ENCODE results near the gene PODN. TPM values are rescaled to one million over a fixed set of nuclear protein-coding genes. Genes with fewer than 3 reads are reported as not detected.

The PODN gene, protein sequence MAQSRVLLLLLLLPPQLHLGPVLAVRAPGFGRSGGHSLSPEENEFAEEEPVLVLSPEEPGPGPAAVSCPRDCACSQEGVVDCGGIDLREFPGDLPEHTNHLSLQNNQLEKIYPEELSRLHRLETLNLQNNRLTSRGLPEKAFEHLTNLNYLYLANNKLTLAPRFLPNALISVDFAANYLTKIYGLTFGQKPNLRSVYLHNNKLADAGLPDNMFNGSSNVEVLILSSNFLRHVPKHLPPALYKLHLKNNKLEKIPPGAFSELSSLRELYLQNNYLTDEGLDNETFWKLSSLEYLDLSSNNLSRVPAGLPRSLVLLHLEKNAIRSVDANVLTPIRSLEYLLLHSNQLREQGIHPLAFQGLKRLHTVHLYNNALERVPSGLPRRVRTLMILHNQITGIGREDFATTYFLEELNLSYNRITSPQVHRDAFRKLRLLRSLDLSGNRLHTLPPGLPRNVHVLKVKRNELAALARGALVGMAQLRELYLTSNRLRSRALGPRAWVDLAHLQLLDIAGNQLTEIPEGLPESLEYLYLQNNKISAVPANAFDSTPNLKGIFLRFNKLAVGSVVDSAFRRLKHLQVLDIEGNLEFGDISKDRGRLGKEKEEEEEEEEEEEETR
- 0.10 TPM in 1 of 2 replicates, not detected in the other for total RNA-seq (2014; rRNA removed; shearing (Covaris generic))

- no peak for DNase-seq (ENCODE audit: low spot score)
These were observed at the start of gene PODN for GRCh38 chr1:53061859-53062707. TSS of gene PODN (plus strand) at chr1:53062213. CDS start at chr1:53069856, 7,643 bp downstream.

DNA sequence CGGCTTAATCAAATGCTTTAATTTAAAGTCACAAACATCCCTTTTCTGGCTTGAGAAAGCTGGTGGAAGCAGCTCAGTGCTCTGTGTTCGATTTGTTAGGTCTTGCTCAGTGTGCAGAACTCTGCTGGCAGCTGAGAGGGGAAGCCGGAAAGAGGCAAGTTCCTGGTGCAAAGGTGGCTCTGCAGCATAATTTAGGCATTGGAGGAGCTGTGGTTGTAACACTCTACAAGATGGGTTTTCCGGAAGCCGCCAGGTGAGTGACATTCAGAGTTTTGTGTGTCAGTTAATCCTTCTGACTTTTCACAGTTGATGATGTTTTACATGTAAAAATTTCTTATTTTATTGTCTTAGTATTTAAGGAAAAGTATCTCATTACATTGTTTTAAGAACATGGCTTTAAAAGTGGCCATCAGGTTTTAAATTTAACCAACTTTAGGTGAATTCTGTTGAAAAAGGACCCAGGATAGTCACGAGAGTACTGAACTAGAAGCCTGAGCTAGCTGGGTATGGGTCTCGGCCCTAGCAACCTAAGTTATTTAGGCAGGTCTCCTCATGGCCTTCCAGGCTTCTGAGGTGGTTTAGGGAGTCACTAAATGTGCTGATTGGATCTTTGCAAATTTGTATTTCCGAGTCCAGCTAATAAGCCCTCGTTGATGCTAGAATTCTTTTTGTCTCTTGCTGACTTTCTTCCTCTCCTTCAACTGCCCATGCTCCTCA is 47.1 kb upstream of the PODN start:
- DNase-seq (ENCODE audit: low spot score) = peak; percentile 86

DNA sequence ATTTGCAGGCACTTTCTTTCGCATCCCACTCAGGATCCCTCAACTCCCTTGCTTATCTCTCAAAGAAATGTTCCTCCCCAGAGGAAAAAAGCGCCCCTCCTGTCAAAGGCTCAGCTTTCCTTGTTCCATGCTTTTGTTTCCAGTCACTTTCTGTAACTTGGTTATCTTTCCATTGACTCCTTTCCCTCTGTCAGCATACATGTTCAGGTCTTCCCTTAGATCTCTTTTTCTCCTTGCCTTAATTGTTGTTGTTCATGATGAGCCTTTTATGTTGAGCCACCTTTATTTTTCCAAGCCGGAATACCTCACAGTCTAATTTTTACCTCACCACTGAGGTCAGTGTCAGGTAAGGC is 46.5 kb upstream of the PODN start:
- no peak for DNase-seq (ENCODE audit: low spot score)

GRCh38 chr1:53016705-53017104 is 45.3 kb upstream of the PODN start:
- DNase-seq (ENCODE audit: low spot score) = no peak

GRCh38 chr1:53020588-53020987 is 41.4 kb upstream of the PODN start:
- no peak for DNase-seq (ENCODE audit: low spot score)

DNA sequence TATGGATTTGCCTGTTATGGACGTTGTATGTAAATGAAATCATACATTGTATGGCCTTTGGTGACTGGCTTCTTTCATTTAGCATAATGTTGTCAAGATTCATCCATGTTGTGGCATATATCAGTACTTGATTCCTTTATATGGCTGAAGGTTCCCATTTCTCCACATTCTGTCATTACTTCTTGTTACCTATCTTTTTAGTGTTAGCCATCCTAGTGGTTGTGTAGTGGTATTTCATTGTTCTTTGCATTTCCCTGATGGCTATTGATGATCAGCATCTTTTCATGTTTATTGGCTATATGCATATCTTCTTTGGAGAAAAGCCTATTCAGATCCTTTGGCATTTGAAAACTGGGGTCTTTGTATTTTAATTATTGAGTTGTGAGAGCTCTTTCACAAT is 39.8 kb upstream of the PODN start:
- no peak for DNase-seq (ENCODE audit: low spot score)

DNA sequence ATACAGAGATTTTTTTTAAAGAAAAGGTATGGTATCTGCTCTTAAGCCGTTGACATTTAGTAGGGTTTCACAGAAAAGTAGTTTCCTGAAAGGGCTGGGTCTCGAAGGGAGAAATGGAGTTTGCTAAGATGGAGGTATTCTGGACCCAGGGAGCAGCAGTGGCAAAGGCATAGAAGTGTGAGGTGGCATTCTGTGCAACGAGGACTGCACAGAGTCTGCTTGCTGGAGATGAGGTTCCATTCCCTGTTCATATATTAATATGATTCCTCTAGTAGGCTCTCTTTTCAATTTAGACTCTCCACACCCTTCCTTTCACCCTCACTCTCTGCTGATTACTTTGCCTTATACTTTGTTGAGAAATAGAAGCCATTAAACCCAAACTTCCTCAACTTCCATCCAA is 38.5 kb upstream of the PODN start:
- DNase-seq (ENCODE audit: low spot score) = no peak

- DNase-seq (ENCODE audit: low spot score) = no peak
These were observed 37.9 kb upstream of the PODN start for GRCh38 chr1:53024117-53024516.

- DNase-seq (ENCODE audit: low spot score) = peak; percentile 31
These were observed 36.8 kb upstream of the PODN start for GRCh38 chr1:53025034-53025768.

GRCh38 chr1:53025769-53026112 is 36.3 kb upstream of the PODN start:
- no peak for DNase-seq (ENCODE audit: low spot score)

GRCh38 chr1:53026254-53026653 is 35.8 kb upstream of the PODN start:
- no peak for DNase-seq (ENCODE audit: low spot score)

DNA sequence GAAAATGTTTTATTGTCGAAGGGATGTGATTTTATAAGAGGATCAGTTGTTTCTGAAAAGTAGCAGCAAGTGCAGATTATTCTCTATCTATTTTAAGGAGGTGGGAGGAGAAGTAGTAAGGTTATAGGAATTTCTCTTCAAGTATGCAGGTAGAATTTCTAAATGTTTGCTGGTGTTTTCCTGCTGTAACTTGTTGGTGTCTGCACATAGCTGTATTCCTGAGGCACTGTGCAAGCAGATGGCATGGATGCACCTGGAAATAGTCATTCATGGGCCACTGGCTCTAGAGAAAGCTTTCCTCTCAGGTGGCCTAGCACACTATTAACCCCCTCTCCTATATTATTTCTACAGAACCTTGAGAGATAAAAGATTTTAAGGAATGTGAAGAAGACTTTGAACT is 30.3 kb upstream of the PODN start:
- no peak for DNase-seq (ENCODE audit: low spot score)

DNA sequence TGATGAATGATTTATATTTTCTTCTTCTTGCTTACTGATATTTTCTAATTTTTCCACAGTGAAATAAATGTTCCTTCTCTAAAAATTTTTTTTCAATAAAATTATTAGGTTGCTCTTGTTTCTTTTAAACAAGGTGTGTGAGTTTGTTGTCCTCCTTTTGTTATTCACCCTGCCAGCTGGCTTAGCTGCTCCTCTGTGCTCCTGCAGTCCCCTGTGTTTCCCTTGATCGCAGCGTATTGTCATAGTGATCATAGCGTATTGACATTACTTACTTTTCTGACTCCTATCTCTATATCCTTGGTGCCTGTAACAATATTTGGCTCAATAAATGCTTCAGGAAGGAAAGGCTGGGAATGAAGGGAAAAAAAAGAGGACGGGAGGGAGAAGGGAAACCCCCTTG is 24.9 kb upstream of the PODN start:
- no peak for DNase-seq (ENCODE audit: low spot score)

DNA sequence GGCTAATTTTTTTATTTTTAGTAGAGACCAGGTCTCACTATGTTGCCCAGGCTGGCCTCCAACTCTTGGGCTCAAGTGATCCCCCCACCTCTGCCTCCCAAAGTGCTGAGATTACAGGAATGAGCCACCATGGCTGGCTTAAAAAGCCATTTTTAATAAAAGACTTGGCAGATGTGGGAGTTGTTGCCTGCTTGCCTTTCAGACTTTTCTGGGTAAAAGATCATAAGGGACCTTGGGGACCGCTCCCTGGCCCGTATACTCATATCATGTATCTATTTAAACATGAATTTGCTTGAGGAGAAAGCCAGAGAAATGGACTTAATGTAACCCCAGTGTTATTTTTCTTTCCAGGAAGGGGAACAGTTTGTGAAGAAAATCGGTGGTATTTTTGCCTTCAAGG is 23.4 kb upstream of the PODN start:
- DNase-seq (ENCODE audit: low spot score) = no peak

DNA sequence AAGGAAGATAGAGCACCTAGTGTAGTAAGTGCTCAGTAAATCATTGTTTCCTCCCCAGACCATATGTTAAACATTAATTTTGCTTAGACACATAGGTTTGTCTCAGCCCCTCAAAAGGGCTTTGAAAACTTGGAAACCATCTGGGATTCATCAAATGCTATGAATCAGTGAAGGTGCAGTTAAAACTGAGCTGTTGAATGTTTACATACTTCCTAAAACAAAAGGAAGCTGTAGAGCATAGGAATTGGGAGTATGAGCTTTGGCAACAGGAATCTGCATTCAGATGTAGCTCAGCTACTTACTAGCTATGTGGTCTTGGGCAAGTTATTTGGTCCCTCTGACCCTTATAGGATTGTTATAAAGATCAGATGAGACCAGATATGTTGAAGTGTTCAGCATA is 18.7 kb upstream of the PODN start:
- no peak for DNase-seq (ENCODE audit: low spot score)

GRCh38 chr1:53044926-53045325 is 17.1 kb upstream of the PODN start:
- no peak for DNase-seq (ENCODE audit: low spot score)

DNA sequence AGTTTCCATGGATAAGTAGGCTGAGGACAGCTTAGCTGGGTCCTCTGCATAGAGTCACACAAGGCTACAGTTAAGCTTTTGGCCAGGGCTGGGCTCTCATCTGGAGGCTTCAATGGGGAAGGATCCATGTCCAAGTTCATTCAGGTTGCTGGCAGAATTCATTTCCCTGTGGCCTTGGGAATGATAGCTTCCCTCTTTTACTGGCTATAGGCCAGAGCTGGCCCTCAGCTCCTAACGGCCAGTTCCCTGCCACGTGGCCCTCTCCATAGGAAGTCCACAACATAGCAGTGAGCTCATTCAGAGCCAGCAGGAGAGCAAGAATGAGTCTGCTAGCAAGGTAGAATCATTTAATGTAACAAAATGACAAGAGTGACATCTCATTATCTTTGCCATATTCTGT is 15.1 kb upstream of the PODN start:
- peak; percentile 38 for DNase-seq (ENCODE audit: low spot score)

DNA sequence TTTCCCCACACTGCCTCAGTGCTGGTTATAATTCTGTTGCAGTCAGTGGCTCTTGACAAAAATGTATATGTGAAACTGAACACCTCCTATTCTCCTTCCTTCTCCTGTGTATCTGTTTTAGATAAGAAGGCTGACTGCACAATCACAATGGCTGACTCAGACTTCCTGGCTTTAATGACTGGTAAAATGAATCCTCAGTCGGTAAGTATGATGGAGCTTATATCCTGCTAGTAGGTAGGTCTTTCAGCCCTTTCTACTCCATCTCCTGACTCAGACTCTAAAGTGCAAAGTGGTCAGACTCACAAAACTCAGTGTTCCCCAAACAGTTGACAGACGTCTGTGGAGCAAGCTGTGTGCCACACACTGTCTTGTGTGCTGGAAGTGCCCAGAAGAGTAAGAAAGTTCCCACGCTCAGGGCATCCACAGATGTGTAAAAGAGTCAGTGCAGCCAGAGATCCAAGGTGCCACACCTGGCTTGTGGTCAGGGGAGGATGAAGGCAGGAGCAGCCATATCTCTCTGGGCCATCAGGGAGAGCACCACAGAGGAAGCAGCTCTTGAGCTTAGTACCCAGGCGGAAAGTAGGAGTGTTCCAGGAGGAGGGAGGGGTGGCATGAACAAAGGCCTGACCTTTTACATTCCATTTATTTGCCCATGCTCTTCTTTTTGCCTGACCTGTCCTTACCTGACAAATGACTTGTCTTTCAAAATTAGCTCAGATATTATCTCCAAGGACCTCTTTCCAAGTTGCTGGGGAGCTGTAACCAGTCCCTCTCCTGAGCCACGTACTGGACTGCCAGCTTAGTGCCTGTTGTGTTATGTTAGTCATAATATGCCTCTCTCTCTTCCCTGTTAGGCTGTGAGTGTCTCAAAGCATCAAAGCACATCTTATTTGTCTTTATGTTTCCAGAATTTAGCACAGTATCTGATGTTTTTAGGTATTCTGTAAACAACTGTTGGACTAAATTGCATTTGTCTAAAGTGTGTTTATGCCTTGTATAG is 14.0 kb upstream of the PODN start:
- DNase-seq (ENCODE audit: low spot score) = peak; percentile 41

- DNase-seq (ENCODE audit: low spot score) = no peak
These were observed 12.9 kb upstream of the PODN start for GRCh38 chr1:53048960-53049573.

DNA sequence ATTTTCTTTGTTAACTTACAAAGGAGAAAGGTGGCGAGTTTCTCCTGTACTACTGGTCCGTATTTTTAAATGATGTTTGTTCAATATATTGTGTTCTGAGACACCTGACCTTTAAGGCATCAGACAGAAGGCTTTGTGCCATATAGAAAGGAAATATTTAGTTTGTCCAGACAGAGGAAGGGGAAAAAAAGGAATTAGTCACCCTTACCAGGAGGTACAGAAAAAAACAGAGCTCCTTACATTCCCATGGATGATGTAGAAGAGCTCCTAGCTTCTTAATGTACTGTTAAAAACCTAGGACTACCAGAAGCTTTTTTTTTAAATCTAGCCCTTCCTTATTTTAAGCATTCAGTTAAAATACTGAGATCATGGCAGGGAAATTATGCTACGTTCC is 12.4 kb upstream of the PODN start:
- no peak for DNase-seq (ENCODE audit: low spot score)
